Nucleus accumbens (tissue), 56 donors: Measurements from ENCODE around the gene ERCC2.

ENCODE experiments used
- DNase-seq, 56 donors: peaks; one replicate each; lab custom pipeline; 2025; lab: John Stamatoyannopoulos, UW

ERCC2 gene

GRCh38 chr19:45402298-45403061 is 32.1 kb upstream of the ERCC2 start:
- no peak for DNase-seq

GRCh38 chr19:45401815-45402214 is 31.4 kb upstream of the ERCC2 start:
- DNase-seq = no peak

- no peak for DNase-seq
These were observed 29.8 kb upstream of the ERCC2 start for GRCh38 chr19:45400192-45400591.

- no peak for DNase-seq
These were observed 25.6 kb upstream of the ERCC2 start for GRCh38 chr19:45395821-45396617.

- no peak for DNase-seq
These were observed 21.7 kb upstream of the ERCC2 start for GRCh38 chr19:45391871-45392665.

- DNase-seq = no peak
These were observed 21.0 kb upstream of the ERCC2 start for GRCh38 chr19:45391346-45391745.

DNA sequence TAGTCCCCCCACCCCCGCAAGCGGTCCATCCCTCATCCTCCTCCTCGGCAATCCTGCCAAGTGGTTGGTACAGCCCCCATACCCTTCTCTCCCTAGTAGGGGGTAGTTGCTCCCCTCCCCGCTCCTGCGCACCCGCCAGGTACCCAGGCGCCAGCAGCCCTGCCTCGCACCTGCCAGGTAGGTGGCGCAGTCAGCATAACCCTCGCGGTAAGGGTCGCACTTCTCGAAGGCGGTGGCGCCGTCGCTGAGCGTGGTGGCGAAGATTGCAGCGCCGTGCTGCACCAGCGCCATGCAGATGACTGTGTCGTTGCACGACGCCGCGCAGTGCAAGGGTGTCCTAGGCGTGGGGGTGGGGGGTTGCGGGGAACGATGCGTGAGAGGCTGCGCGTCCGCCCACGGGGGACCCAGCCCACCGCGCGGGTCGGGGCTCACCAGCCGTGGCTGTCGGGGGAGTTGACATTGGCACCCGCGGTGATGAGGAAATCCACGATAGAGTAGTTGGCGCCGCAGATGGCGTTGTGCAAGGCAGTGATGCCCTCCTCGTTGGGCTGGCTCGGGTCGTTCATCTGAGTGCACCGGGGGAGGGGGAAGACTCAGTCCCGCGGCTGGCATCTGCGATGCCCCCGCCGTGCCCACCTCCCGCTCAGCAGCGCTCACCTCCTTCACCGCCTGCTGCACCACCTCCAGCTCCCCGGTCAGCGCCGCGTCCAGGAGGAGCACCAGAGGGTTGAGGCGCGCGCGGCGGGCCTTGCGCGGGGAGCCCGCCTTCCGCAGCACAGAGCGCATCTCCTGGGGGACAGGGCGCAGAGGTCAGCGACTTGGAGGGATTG is 15.2 kb upstream of the ERCC2 start:
- DNase-seq = no peak

DNA sequence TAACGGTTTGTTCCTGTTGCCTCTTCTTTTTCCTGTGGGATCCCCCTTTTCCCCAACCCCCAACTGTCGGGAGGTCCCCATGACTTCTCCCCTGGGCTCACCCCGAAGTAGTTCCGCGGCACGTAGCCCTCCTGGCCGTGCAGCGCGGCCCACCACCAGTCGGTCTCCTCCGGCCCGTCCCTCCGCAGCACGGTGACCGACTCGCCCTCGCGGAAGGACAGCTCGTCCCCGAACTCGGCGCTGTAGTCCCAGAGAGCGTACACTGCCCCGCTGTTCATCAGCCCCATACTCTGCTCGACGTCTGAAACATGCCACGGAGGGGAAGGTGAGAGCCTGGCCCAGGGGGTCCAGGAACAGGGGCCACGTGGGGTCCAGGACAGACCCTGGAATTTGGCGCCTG is 12.1 kb upstream of the ERCC2 start:
- no peak for DNase-seq

DNA sequence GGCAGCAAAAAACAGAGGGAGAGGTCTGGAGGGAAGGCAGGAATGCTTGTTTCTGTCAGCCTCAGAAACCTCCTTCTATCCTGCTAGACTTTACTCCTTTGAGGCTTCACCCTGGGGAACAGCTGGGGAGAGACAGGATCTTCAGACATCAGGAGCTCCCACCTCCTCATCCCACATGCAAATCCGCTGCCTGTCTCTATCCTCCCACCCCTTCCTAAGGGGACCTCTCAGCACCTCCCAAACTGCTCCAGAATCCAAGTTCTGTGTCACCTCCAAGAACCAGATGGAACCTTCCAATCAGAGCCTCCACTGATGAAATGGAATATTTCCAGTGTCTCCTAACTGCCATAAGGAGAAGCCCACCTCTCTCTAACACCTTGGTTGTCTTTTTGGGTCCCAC is 9.7 kb upstream of the ERCC2 start:
- peak in 5 of 56 donors; percentile 1 to 21 (median 10) for DNase-seq

DNA sequence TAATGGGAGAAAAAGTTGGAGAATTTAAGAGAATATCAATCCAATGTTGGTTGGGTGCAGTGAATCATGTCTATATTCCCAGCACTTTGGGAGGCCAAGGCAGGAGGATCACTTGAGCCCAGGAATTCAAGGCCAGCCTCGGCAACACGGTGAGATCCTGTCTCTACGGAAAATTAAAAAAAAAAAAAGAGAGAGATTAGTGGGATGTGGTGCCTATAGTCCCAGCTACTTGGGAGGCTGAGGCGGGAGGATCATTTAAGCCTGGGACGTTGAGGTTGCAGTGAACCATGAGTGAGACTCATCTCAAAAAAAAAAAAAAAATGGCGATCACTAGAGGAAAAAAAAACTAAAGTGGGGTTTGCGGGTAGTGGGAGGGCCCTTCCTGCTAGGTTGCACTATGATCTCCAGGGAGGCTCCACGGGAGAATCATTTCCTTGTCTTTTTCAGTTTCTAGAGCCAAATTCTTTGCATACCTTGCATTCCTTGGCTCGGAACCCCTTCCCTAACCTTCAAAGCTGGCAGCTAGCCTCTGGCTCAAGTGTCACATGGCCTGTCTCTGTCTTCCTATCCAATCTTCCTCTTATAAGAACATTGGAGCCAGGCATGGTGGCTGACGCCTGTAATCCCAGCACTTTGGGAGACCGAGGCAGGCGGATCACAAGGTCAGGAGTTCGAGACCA is 5.8 kb upstream of the ERCC2 start:
- no peak for DNase-seq

DNA sequence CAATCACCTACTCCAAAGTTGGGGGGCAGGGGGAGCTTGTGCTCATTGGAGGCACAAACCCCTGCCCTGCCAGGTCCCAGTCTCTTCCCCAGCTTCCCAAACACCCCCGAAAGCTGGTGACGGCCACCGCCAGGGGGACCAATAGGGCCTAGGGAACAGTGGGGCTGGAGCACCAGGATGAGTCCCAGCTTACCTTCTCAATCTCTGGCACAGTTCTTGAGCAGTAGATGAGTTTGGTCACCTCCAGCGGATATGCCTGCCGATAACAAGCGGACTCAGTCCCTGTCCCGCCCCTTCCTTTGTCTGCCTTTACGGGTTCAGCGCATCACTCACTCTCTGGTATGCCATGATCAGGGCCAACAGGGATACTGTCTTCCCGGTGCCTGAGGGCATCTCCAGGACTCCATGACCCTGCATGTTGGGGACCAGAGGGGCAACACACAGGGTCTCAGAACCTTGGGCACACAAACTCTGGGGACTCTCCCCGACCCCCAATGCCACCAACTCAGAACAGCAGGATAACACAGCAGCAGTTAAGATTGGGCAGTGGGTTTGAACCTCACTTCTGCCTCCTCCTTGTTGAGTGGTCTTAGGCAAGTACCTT is 1.5 kb downstream of the ERCC2 start:
- no peak for DNase-seq

- DNase-seq = no peak
These were observed 2.2 kb downstream of the ERCC2 start for GRCh38 chr19:45368127-45368526.

GRCh38 chr19:45364696-45365095 is 5.7 kb downstream of the ERCC2 start:
- DNase-seq = no peak

GRCh38 chr19:45363861-45364459 is 6.4 kb downstream of the ERCC2 start:
- no peak for DNase-seq

DNA sequence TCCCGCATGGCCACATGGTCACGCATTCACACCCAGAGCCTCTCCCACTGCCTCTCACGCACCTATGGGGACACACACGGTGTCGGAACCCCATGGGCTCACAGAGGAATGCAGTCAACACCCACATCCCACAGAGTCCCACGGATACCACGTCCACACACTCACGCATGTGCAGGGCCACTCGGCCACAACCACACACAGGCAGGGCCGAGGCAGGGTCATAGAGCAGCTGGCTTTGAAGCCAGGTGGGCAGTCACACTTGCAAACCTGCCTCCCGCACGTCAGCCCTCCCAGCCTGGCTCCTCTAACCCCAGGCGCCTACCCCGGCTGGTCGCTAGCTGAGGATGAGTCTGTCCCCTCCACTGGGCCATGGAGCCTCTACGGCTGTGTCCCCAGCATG is 8.1 kb downstream of the ERCC2 start:
- DNase-seq = no peak

DNA sequence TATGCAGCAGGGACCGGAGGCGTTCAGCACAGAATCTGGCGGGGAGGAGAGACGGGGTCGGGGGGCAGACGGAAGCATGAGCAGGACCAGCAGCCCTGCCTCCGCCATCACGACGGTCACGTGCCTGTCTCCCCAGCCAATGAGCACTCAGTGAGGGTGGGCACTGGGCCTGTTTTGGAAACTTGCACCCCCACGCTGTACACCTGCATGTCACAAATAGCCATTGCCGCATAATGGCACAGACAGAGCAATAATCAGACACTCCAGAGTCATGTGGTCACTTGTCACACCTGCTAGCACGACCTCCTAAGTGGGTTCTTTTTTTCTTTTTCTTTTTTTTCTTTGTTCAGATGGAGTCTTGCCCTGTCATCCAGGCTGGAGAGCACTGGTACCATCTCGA is 8.8 kb downstream of the ERCC2 start:
- DNase-seq = no peak

- no peak for DNase-seq
These were observed 12.1 kb downstream of the ERCC2 start for GRCh38 chr19:45358213-45358792.

DNA sequence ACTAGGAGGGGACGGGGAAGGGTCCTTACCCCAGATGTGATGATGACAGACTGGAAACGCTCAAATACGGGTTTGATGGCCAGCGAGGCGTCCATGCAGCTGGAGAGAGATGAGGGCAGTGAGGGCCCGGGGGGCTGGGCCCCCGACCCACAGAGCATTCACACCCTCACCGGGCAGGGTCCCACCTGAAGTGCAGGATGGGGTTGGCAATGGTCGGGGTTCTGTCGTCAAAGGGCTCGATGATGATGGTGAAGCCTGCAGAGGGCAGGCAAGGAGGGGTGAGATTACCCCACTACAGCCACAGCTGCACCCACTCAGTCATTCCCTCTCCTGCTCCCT is 13.0 kb downstream of the ERCC2 start:
- no peak for DNase-seq
